ENCODE measurements around the gene RAB11FIP4.
"Not testable (repeated sequence)": the region's sequence is repeated elsewhere in the genome, so short reads cannot be mapped to it uniquely, and the experiment has no call there.

Gene RAB11FIP4

GRCh38 chr17:31433811-31434726 lies 42.6 kb downstream of the RAB11FIP4 start:
- no peak for DNase-seq

DNA sequence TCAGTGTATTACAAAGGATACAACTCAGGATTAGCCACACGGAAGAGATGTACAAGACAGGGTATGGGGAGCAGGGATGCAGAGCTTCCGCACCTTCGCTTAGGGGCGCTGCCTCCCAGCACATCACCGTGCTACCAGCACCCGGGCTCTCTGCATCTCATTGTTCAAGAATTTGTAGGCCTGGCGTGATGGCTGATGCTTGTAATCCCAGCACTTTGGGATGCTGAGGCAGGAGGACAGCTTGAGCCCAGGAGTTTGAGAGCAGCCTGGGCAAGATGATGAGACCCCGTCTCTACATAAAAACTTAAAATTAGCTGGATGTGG lies 43.2 kb downstream of the RAB11FIP4 start:
- DNase-seq = no peak

GRCh38 chr17:31435581-31435980 lies 44.1 kb downstream of the RAB11FIP4 start:
- no peak for DNase-seq

- DNase-seq = no peak
Measured at GRCh38 chr17:31437720-31438400, 46.4 kb downstream of the RAB11FIP4 start.

DNA sequence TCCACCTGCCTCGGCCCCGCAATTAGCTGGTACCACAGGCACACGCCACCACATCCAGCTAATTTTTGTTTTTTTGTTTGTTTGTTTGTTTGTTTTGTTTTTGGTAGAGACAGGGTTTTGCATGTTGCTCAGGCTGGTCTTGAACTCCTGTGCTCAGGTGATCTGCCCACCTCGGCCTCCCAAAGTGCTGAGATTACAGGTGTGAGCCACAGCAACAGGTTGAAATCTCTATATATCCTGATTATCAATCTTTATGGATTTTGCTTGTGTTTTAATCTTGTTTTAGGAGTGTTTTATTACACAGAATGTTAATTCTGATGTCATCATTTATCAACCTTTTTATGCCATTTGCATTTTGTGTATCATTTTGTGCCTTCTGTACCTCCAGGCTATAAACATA lies 48.2 kb downstream of the RAB11FIP4 start:
- no peak for DNase-seq

GRCh38 chr17:31442276-31442675 lies 50.8 kb downstream of the RAB11FIP4 start:
- no peak for DNase-seq

GRCh38 chr17:31442856-31443255 lies 51.4 kb downstream of the RAB11FIP4 start:
- not testable (repeated sequence) for DNase-seq

- no peak for DNase-seq
Measured at GRCh38 chr17:31443386-31443785, 51.9 kb downstream of the RAB11FIP4 start.

DNA sequence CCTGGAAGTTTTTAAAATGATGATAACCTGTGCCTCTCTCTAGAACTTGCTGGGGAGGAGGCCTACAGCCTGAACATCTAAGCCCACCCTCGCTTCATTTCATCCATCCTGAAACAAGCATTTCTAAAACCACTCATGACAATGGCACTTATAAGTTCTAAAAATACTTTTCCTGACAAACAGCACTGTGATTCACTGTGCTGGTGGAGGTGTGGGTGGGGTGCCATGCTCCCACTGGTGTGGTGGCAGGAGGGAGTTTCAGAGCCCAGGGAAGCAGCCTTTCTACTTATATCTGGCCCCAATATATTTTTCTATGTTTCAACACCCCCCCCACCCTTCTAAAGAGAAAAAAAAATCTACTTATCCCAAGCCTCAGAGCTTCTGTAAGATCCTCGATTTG lies 52.6 kb downstream of the RAB11FIP4 start:
- no peak for DNase-seq

DNA sequence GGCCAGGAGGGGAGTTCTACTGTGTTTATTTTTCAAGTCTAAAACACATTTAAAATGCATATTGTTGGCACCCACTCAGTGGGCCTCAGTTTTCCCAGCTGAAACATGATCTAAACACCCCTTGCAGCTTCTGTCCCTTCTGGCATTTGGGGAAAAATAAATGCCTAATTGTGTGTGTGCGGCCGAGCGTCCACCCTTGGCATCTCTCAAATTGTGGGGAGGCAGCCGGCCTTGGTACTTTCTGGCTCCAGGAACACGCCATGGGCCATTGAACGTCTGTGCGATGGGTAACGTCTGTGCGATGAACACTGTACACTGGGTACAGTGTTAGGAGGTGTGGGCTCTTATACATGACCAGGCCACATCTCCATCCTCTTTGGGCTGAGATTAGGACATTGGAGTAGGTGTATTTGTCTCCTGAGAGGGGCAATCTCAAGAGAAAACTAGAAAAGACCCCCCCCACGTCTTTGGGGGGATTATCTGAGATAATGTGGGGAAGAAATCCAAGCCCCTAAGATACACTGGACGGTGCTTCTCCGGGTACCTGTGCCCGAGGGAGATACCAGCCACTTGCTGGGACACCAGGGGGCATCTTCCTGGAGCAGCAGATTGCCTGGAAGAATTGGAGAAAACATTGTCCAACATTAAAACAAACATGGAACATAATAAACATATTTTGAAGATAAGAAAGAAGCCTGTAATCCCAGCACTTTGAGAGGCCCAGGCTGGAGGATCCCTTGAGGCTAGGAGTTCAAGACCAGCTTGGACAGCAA lies 54.9 kb downstream of the RAB11FIP4 start:
- no peak for DNase-seq

- no peak for DNase-seq
Measured at GRCh38 chr17:31448467-31449077, 57.1 kb downstream of the RAB11FIP4 start.

- no peak for DNase-seq
Measured at GRCh38 chr17:31449111-31449510, 57.6 kb downstream of the RAB11FIP4 start.

DNA sequence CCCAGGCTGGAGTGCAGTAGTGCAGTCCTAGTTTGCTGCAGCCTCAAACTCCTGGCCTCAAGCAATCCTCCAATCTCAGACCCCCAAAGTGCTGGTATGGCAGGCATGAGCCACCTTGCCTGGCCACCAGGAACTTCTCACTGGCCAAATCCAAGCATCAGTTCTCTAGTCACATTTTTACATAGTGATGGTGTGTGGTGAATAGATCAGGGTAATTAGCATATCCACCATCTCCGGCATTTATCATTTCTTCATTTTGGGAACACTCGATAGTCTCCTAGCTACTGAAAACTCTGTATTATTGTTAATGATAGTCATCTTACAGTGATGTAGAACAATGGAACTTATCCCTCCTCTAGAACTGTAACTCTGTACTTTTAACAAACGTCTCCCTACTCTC lies 58.3 kb downstream of the RAB11FIP4 start:
- DNase-seq = no peak

- DNase-seq = no peak
Measured at GRCh38 chr17:31452101-31452500, 60.6 kb downstream of the RAB11FIP4 start.

GRCh38 chr17:31452561-31453110 lies 61.2 kb downstream of the RAB11FIP4 start:
- DNase-seq = no peak

DNA sequence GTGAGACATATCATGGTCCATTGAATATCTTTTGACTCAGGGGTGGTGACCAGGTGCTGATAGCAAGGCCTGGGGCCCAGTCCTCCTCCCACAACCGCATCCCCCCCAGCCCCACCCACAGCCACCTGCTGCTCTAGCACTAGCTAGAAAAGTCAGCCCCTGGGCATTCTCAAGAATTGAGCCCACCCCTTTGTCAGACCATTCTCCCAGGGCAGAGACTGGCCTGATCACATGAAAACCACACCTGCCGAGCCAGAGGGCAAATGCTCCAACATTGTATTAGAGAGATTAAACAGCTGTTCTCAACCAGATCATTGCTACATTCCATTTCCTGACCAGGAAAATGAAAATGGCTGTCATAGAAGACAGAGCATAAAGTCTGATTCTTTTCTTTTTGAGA lies 62.4 kb downstream of the RAB11FIP4 start:
- DNase-seq = peak; percentile 19

GRCh38 chr17:31456814-31457213 lies 65.3 kb downstream of the RAB11FIP4 start:
- no peak for DNase-seq

GRCh38 chr17:31457391-31458234 lies 66.1 kb downstream of the RAB11FIP4 start:
- DNase-seq = no peak

DNA sequence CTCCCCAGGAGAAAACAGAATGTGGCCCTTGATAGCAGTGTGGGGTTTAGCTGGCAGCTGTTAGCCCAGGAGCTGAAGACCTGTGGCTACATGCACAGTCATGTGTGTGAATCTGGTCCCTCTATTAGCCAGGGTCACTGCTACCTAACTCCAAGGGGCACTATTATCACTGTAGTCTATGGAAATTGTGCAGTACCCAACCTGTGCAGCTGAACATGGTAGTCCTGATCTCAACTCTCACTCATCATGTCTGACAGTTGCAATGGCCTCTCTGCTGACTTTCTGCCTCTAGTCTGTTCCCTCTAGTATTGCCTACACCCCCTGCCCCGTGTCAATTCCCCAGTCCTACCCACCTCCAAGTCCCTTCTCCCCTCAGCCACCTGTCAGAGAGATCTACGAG lies 67.4 kb downstream of the RAB11FIP4 start:
- DNase-seq = no peak

- DNase-seq = no peak
Measured at GRCh38 chr17:31459716-31460115, 68.2 kb downstream of the RAB11FIP4 start.

GRCh38 chr17:31460226-31460721 lies 68.8 kb downstream of the RAB11FIP4 start:
- no peak for DNase-seq

All from eye (tissue), 1 donor.